Mesenteric fat pad (tissue), 1 donor: Measurements from ENCODE around the gene SPAG17. TPM values are rescaled to one million over a fixed set of nuclear protein-coding genes. Genes with fewer than 3 reads are reported as not detected.

Experiments
- DNase-seq: peaks from one replicate; pipeline ENCODE4 v3.0.0-alpha.2; 2020; ENCODE audit warnings: low spot score
- long read RNA-seq: library from polyadenylated mRNA; unstranded; transcript quantifications from one replicate; pipeline ENCODE4 v2.0.0, GENCODE V29; 2020
- total RNA-seq: library from RNA; stranded (reverse); fragmentation: NEBNext Ultra II Directional; extraction: Animal tissue kit (Norgen Biotek cat#: 25700); gene quantifications from one replicate; pipeline ENCODE4 v1.2.1, GENCODE V29; 2021
- donor health status: DM: yes; HTN: yes; CAD: no.

The SPAG17 gene
- not detected for total RNA-seq
- long read RNA-seq: 0 reads

- DNase-seq: no peak
These were observed at the start of gene SPAG17 for GRCh38 chr1:118185084-118185832. SPAG17 (minus strand) TSS chr1:118185228; CDS start chr1:118185157, 71 bp downstream.

GRCh38 chr1:118225471-118225870 is 40.4 kb upstream of the SPAG17 start:
- no peak for DNase-seq

DNA sequence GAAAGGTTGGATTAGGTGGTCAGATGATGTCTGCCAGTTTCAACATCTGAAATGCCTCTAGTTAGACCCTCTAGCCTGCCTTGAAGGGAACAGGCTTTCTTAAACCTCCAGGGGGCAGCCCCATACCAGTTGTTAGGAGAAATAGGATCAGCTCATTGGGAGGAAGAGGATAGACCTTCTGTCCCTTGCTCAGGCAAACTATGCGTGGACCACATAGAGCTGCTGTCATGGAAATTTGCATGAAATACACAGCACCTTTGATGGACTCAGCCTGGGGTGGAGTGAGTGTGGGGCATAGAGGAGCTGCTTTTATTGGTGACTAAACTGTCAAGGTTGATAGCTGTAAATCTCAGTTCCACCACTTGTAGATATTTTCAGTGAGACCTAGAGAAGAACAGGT is 38.4 kb upstream of the SPAG17 start:
- no peak for DNase-seq

DNA sequence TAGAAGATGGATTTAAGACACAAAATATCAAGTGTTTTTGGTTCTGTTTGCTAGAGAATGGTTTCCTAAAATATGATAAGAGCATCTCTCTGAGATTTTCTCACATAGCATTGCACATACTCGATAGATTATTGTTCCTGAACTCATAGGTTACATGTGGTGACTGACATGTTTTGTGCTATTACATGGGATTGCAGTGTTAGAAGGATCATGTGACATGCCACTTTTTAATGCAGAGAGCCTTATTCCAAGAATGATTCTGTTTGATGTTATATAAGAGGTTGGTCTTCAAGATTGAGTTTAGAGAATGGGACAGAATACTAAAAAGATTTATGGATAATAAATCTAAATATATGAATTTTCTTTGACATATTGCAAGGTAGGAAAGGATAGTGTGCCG is 34.4 kb upstream of the SPAG17 start:
- DNase-seq: no peak

GRCh38 chr1:118217141-118217838 is 32.3 kb upstream of the SPAG17 start:
- DNase-seq: no peak

DNA sequence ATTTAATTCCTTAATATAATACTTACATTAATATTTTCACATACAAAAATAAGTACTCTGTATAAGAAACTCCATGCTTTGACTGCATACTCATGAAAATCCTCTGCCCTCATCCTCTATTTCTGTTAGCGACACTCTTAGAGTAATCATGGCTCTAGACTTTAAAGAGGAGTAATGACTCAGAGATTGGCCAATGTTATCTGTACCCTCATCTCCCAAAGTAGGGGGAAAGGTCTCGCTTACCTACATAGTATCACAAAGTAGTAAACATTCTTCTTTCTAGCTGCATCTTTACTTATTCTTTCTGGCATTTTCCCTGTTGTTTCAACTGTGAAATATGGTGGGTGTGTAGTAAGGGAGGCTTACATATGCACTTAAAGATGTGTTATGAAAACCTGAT is 29.8 kb upstream of the SPAG17 start:
- no peak for DNase-seq

- no peak for DNase-seq
These were observed 25.7 kb upstream of the SPAG17 start for GRCh38 chr1:118210723-118211110.

- DNase-seq: no peak
These were observed 25.2 kb upstream of the SPAG17 start for GRCh38 chr1:118210051-118210722.

DNA sequence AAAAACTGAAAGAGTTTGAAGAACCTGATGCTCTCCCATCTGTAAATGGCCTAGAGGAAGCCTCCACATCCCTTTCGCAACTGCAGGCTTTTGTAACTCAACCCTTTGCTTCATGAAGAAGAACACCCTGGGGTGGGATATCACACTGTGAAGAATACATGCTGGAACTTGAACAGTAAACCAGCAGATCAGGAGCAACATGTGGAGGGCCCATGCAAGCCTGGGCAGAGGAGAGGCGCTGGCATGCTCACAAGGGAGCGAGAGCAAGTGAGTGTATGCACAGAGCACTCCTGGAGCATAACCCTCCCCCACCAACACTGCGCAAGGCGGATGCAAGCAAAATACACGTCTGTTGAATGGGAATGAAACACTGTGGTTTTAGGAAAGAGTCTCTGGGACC is 24.6 kb upstream of the SPAG17 start:
- no peak for DNase-seq

DNA sequence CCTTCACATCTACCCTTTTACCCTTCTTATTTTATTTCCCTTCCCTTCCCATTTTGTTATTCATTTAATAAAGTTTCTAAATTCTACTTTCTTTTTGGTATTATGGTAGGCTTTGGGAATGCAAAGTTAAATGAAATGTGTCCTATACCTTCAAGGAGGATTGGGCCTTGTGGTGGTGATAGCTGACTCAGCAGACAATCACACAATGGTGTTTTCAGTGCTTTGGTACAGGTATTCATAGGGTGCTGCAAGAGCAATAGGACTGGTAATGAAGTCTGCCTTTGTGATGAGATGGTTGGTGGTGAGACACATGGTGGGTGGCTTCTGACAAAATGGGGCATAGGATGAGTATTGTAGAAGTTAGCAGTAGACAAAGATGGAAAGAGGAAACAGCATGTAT is 21.9 kb upstream of the SPAG17 start:
- no peak for DNase-seq

DNA sequence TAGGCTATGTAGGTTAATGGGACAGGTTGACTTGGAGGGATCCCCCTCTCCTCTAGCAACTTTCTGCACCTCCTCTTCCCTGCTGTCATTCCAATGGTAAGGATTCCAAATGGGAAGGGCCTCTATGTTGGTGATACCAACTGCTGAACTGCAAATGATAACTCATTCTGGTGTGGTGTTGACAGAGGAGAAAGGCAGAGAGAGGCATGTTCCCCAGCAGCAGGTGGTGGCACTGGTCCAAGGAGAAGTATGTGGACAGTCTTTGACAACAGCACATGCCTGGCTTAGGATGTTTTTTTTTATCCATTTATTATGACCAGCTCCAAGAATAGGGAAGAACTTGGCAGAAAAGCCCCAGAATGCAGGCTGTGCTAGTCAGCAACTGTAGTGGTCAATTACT is 19.6 kb upstream of the SPAG17 start:
- no peak for DNase-seq

DNA sequence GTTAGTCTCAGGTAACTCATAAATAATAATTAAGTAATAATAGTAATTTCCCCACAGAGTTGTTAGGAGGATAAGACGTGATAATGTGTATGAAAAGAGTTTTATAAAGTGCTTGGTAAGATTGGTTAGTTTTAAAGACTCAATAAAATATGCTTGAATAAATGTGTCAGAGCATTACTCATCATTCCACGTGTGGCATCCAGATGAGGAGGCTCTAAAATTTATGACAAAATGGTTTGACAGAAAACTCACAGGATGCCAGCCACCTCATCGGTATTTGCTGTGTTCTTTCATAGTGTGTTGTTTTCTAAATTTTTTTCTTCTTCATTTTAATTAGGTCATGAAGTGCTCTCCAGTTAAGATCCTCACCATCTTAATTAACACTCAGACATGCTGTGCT is 19.1 kb upstream of the SPAG17 start:
- no peak for DNase-seq

DNA sequence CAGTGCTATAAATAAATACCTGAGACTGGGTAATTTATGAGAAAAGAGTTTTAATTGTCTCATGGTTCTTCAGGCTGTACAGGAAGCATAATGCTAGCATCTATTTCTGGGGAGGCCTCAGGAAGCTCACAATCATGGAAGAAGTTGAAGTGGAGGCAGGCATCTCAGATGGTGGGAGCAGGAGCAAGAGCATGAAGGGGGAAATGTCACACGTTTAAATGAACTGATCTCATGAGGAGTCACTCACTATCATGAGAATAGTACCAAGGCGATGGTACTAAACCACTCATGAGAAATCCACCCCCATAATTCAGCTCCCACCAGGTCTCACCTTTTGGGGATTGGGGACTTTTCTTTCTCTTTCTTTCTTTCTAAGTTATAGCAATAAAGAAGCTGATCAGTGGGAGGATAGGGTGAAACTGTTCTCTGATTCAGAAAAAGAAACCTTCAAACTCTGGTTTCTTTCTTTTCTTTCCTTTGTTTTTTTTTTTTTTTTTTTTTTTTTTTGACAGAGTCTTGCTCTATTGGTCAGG is 17.1 kb upstream of the SPAG17 start:
- no peak for DNase-seq

DNA sequence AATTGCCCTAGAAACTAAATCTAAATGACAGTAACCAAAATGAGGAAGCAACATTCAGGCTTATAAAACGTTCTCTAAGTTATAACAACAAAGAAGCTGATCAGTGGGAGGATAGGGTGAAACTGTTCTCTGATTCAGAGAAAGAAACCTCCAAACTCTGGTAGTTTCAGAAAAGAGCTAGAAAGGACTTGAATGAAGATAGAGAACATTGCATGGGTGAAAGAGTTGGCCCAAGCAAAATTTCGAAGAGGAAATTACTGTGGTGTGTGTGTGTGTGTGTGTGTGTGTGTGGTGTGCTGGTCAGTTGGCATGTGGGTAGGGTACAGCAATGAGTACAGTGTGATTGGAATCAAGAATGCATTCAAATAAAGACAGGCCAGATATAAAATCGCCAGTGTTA is 16.5 kb upstream of the SPAG17 start:
- no peak for DNase-seq

GRCh38 chr1:118200836-118201235 is 15.8 kb upstream of the SPAG17 start:
- no peak for DNase-seq

GRCh38 chr1:118190561-118190960 is 5.5 kb upstream of the SPAG17 start:
- DNase-seq: no peak

DNA sequence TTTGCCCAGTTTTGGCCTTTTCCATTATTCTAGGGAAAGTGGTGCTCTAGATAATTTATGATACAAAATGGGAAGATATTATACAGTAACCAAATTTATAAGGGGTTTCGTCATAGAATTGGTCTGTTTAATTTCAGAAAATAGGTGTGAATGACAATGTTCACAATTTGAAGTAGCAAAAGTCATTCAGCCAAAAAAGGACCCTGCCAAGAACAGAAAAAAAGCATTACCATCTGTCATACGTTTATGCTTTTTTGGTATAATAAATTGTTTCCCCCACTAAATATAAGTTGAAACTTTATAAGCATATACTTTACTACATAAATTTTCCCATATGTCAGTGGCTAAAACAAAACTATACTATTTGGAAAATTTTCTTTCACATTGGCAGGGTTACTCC is 4.5 kb upstream of the SPAG17 start:
- DNase-seq: no peak

DNA sequence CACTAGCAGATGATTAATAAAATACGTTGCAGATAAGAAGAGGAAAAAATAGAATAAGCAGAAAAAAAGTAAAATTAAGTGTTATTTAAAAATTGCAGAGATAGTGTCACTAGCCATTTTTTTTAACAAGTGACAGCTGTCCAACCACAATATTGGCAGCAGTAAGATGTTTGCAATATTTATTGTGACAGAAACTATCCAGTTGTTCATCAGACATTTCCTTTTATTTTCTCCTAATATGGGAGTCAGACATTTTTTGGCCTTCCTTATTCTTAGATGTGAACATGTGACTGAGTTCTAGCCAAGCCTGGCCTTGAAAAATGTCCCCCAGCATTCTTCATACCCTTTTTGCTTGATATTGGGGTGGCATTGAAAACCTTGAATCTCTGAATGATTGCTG is 3.4 kb upstream of the SPAG17 start:
- DNase-seq: no peak

GRCh38 chr1:118186026-118186425 is 998 bp upstream of the SPAG17 start:
- no peak for DNase-seq

DNA sequence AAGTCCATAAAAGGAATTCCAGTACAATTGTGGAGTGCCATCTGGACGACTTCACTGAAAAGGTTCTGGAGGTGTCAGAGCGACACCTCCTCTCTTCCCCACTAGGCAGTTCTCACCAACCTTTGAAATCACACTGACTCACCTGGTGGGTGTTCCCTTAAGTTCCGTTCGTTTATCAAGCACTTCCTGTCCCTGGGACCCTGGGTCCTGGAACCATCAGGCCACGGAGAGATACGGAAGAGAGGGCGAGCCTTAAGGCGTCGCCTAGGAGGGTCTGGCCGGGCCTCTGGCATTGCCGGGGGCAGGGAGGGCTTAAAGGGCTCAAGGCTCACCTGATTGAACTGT is 317 bp downstream of the SPAG17 start:
- DNase-seq: no peak

DNA sequence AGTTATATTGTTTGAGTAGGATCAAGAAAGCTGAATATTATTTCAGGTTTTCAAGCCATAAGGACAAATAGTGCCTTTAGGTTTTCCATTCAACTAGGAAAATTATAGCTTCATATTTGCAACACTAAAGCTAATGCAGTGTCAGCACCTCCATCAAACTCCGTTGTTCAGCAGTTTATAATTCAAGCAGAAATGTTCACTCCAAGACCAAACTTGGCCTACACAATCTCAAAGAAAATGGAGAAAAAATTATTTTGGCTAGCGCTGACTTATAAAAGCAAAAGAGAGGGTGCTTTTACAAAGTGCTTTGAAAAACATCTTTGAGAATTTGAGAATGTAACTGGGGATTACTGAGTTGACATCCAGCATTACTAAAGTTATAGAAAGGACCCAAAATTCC is 1.4 kb downstream of the SPAG17 start:
- no peak for DNase-seq

- DNase-seq: no peak
These were observed 7.0 kb downstream of the SPAG17 start for GRCh38 chr1:118177998-118178397.
